HUES48 (cell line): ENCODE results near the gene FBXO45.
"Not testable (repeated sequence)": the region's sequence is repeated elsewhere in the genome, so short reads cannot be mapped to it uniquely, and the experiment has no call there.

Experiments used
- H3K27ac ChIP-seq: one replicate; pipeline ENCODE4 v1.7.0; 2013; ENCODE audit warnings: low read depth, low read length, inconsistent platforms
- H3K27me3 ChIP-seq: 2 replicates; pipeline ENCODE4 v1.6.1; 2013; ENCODE audit warnings: mild to moderate bottlenecking, low read length; ENCODE audit not compliant: control insufficient read depth, insufficient read depth
- H3K36me3 ChIP-seq: 2 replicates; pipeline ENCODE4 v1.6.1; 2013; ENCODE audit warnings: low read length; ENCODE audit not compliant: control insufficient read depth, insufficient read depth
- H3K4me1 ChIP-seq: 2 replicates; pipeline ENCODE4 v1.6.1; 2013; ENCODE audit warnings: mild to moderate bottlenecking, low read length; ENCODE audit not compliant: control insufficient read depth, insufficient read depth
- H3K4me3 ChIP-seq: 2 replicates; pipeline ENCODE4 v1.5.1; 2013; ENCODE audit warnings: mild to moderate bottlenecking, low read depth, low read length
- H3K9ac ChIP-seq: 2 replicates; pipeline ENCODE4 v1.6.1; 2013; ENCODE audit warnings: mild to moderate bottlenecking, low read depth, low read length, moderate library complexity
- H3K9me3 ChIP-seq: 2 replicates; pipeline ENCODE4 v1.6.1; 2013; ENCODE audit warnings: low read length; ENCODE audit not compliant: control insufficient read depth, insufficient read depth

Gene FBXO45

DNA sequence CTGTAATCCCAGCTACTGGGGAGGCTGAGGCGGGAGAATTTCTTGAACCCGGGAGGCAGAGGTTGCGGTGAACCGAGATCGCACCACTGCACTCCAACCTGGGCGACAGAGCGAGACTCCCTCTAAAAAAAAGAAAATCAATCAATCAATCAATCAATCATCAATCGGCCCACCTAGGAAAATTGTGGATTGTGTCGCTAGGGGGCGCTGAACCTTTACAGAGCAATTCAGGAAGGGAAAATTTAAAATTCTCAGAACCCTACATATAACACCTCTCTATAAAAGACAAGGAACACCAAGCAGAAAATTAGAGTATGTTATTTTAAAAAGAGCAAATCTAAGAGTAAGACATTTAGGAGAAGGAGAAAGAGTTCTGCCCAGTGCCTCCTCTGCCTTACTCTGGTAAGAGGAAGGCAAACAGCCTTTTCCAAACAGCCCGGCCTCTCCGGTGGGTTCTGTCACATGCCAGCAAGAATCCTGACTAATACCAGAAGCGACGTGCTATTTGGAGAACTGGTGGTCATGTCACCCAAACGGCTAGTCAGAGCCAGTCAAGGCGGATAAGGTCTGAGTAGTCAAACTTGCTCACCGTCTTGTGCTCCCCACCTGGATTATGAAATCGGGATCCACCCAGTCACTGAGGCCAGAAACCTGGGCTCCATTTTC is 31.0 kb upstream of the FBXO45 start:
- no peak overlapping the region for H3K27ac ChIP-seq
- no peaks in the 10 kb centered on the region for H3K27me3 ChIP-seq
- no peak overlapping the region for H3K4me3 ChIP-seq
- no peaks in the 10 kb centered on the region for H3K36me3 ChIP-seq
- H3K9me3 ChIP-seq, result no peaks in the 10 kb centered on the region; the same call in 1 of the 2 replicates
- H3K9ac ChIP-seq, result no peak overlapping the region
- H3K4me1 ChIP-seq, result peaks cover 7% of the 10 kb centered on the region; the same call in 1 of the 2 replicates

DNA sequence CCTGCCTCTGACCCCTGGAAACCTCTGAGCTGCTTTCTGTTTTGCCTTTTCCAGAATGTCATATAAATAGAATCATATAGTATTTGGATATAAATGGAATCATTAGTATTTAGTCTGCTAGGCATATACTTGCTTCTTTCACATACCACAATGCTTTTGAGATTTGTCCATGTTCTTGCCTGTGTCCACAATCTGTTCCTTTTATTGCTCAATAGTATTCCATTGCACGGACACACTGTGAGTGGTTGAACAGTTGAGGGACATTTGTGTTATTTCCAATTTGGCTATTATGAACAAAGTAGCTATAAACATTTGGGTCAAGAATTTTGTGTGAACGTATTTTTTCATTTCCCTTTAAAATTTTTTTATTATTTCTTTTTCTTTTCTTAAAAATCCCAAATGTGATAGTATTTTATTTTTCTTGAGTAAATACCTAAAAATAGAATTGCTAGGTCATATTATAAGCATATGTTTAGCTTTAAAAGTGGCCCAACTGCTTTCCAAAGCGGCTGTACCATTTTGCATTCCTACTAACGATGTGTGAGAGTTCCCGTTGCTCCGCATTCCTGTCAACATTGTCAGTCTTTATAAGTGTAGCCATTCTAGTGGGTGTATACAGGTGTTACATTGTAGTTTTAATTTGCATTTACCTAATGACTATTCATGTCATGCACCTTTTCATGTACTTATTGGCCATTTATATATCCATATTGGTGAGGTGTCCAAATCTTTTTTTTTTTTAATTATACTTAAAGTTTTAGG is 26.6 kb upstream of the FBXO45 start:
- Histone ChIP-seq H3K9me3 (no peaks in the 10 kb centered on the region; the same call in none of the 2 replicates), H3K27ac (no peak overlapping the region), H3K27me3 (no peaks in the 10 kb centered on the region), H3K4me3 (no peak overlapping the region), H3K9ac (no peak overlapping the region), H3K36me3 (no peaks in the 10 kb centered on the region), H3K4me1 (no peaks in the 10 kb centered on the region)

- Histone ChIP-seq H3K27me3 (no peaks in the 10 kb centered on the region), H3K27ac (no peak overlapping the region)
These were observed 23.9 kb upstream of the FBXO45 start for GRCh38 chr3:196544491-196544992.

DNA sequence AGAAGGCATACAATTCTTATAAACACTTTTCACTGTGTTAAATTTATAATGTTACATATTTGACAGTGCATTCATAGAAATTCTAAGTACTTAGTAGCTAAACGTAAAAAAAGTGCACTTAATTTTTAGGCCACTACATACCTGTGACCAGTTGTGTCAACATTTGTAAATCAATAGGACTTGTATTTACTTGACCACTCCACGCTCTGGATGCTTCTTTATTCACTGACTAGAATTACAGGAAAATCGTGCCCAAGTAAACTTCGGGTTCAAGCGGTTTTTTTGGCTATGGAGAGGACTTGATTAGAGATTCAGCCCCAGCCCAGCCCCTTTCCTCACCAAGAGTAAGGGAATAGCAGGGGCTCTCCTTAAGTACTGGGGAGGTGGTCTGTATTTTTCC is 21.9 kb upstream of the FBXO45 start:
- Histone ChIP-seq H3K9me3 (peaks cover 13% of the 10 kb centered on the region), H3K36me3 (no peaks in the 10 kb centered on the region), H3K4me1 (no peaks in the 10 kb centered on the region), H3K27me3 (no peaks in the 10 kb centered on the region), H3K4me3 (no peak overlapping the region), H3K27ac (no peak overlapping the region), H3K9ac (no peak overlapping the region)

More at GRCh38 chr3:196544491-196544992, 23.9 kb upstream of the FBXO45 start:
- H3K36me3 ChIP-seq, result no peaks in the 10 kb centered on the region
- no peak overlapping the region for H3K4me3 ChIP-seq
- peaks cover 5% of the 10 kb centered on the region for H3K9me3 ChIP-seq
- no peak overlapping the region for H3K9ac ChIP-seq
- H3K4me1 ChIP-seq, result no peaks in the 10 kb centered on the region

DNA sequence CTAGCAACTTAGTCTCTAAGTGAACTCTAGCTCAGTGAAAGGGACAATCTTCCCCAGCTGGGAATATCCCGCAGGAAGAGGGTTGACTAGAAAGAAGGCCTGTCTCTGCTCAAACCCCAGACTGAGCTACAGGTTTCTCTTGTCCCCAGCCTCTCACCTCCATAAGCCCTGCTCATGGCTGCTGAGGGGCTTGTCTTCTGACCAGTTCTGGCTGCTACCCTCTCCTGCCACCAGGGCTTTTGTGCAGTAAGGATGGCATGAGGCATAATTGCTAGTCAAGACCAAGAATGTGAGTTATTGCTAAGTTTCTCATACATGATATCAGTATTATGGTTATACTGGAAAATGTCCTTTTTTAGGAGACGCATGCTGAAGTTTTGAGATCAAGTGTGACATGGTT is 21.4 kb upstream of the FBXO45 start:
- H3K9me3 ChIP-seq, result peaks cover 13% of the 10 kb centered on the region
- H3K27me3 ChIP-seq, result no peaks in the 10 kb centered on the region
- H3K4me1 ChIP-seq, result no peaks in the 10 kb centered on the region

GRCh38 chr3:196549312-196549711 is 19.1 kb upstream of the FBXO45 start:
- H3K27me3 ChIP-seq, H3K27ac ChIP-seq, H3K4me3 ChIP-seq, H3K36me3 ChIP-seq, H3K4me1 ChIP-seq, H3K9ac ChIP-seq: not testable (repeated sequence)
- peaks cover 13% of the 10 kb centered on the region; the same call in 1 of the 2 replicates for H3K9me3 ChIP-seq

More for the DNA sequence above, 21.4 kb upstream of the FBXO45 start:
- Histone ChIP-seq H3K36me3 (no peaks in the 10 kb centered on the region), H3K9ac (no peak overlapping the region), H3K27ac (no peak overlapping the region), H3K4me3 (no peak overlapping the region)

GRCh38 chr3:196550172-196550571 is 18.3 kb upstream of the FBXO45 start:
- H3K36me3 ChIP-seq, H3K4me3 ChIP-seq, H3K27ac ChIP-seq, H3K9ac ChIP-seq, H3K4me1 ChIP-seq, H3K27me3 ChIP-seq: not testable (repeated sequence)
- H3K9me3 ChIP-seq, result peaks cover 13% of the 10 kb centered on the region; the same call in 1 of the 2 replicates

- Histone ChIP-seq H3K4me3 (no peak overlapping the region), H3K27me3 (no peaks in the 10 kb centered on the region), H3K27ac (no peak overlapping the region), H3K36me3 (peaks cover 8% of the 10 kb centered on the region), H3K9ac (no peak overlapping the region), H3K9me3 (peaks cover 13% of the 10 kb centered on the region; the same call in 1 of the 2 replicates), H3K4me1 (no peaks in the 10 kb centered on the region)
These were observed 16.2 kb upstream of the FBXO45 start for GRCh38 chr3:196552253-196552652.

DNA sequence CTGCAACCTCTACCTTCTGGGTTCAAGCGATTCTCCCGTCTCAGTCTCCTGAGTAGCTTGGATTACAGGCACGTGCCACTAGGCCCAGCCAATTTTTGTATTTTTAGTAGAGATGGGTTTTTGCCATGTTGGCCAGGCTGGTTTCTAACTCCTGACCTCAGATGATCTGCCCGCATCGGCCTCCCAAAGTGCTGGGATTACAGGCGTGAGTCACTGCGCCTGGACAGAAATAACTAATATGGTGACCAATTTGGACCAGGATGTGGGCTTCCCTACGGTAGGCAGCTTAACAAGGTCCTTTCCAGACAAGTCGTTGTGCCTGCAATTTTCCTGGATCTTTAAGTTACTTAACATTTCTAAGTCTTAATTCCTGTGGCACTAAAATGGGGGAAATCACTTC is 14.9 kb upstream of the FBXO45 start:
- H3K36me3 ChIP-seq, result peaks cover 8% of the 10 kb centered on the region
- no peak overlapping the region for H3K27ac ChIP-seq
- no peaks in the 10 kb centered on the region for H3K4me1 ChIP-seq
- no peak overlapping the region for H3K4me3 ChIP-seq
- peaks cover 13% of the 10 kb centered on the region; the same call in 1 of the 2 replicates for H3K9me3 ChIP-seq
- no peak overlapping the region for H3K9ac ChIP-seq
- H3K27me3 ChIP-seq, result no peaks in the 10 kb centered on the region

- Histone ChIP-seq H3K36me3 (peaks cover 8% of the 10 kb centered on the region), H3K4me1 (no peaks in the 10 kb centered on the region), H3K9ac (no peak overlapping the region), H3K27me3 (no peaks in the 10 kb centered on the region), H3K4me3 (no peak overlapping the region), H3K27ac (no peak overlapping the region), H3K9me3 (peaks cover 10% of the 10 kb centered on the region; the same call in 1 of the 2 replicates)
These were observed 14.3 kb upstream of the FBXO45 start for GRCh38 chr3:196554205-196554604.

- H3K9me3 ChIP-seq, result peaks cover 4% of the 10 kb centered on the region; the same call in 1 of the 2 replicates
- H3K27me3 ChIP-seq, result no peaks in the 10 kb centered on the region
- H3K4me1 ChIP-seq, result no peaks in the 10 kb centered on the region
- H3K27ac ChIP-seq, result no peak overlapping the region
- no peak overlapping the region for H3K9ac ChIP-seq
- no peak overlapping the region for H3K4me3 ChIP-seq
- H3K36me3 ChIP-seq, result peaks cover 8% of the 10 kb centered on the region
These were observed 13.2 kb upstream of the FBXO45 start for GRCh38 chr3:196555295-196555694.
